ENCODE data around the gene SLU7. TPM values are rescaled to one million over a fixed set of nuclear protein-coding genes. Genes with fewer than 3 reads are reported as not detected.
A peak's percentile ranks its signal among the peaks of the same experiment; 100 is the strongest.
"Not testable (repeated sequence)": the region's sequence is repeated elsewhere in the genome, so short reads cannot be mapped to it uniquely, and the experiment has no call there.

The SLU7 gene
- polyA plus RNA-seq, 10 donors = 34.6 to 45.0 (median 40.0) TPM

- DNase-seq = no peak
Measured at GRCh38 chr5:160452036-160452435, 33.2 kb upstream of the SLU7 start.

GRCh38 chr5:160451281-160451680 lies 32.4 kb upstream of the SLU7 start:
- no peak for DNase-seq

- no peak for DNase-seq
Measured at GRCh38 chr5:160450164-160450932, 31.5 kb upstream of the SLU7 start.

- DNase-seq = no peak
Measured at GRCh38 chr5:160449458-160449857, 30.6 kb upstream of the SLU7 start.

DNA sequence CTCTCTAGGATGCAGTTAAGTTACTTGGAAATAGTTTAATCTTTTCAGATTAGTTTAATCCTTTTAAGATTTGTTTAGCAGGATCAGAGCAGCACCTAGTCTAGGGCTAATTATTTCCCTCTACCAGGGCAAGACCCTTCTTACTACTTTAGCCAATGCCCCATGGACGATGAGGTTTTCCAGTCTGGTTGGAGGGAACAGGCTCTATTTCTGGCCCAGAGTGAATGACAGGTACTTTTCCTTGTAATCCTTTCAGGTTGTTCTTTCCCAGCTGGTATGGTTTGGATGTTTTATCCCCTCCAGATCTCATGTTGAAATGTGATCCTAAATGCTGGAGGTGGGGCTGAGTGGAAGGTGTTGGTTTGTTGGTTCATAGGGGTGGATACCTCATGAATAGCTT lies 30.0 kb upstream of the SLU7 start:
- DNase-seq = no peak

- DNase-seq = no peak
Measured at GRCh38 chr5:160445751-160446150, 26.9 kb upstream of the SLU7 start.

DNA sequence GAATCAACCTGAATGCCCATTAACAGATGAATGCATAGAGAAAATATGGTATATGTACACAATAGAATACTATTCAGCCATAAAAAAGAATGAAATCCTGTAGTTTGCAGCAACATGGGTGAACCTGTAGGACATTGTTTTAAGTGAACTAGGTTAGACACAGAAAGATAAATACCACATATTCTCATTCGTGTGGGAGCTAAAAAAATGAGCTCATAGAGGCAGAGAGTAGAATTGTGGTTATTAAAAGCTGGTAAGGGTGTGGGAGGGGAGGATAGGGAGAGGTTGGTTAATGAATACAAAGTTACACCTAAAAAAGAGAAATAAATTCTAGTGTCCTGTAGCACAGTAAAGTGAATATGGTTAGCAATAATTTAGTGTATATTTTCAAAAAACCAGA lies 26.3 kb upstream of the SLU7 start:
- DNase-seq = no peak

DNA sequence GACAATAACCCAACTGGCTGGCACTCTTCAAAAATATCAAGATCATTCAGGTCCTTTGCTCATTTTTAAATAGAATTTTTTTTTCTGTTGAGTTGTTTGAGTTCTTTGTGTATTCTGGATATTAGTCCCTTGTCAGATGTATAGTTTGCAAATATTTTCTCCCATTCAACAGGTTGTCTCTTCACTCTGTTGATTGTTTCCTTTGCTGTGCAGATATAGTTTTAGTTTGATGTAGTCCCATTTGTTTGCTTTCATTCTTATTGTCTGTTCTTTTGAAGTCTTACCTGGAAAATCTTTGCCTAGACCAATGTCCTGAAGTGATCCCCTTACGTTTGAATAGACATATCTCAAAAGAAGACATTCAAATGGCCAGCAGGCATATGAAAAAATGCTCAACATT lies 25.5 kb upstream of the SLU7 start:
- DNase-seq = no peak

DNA sequence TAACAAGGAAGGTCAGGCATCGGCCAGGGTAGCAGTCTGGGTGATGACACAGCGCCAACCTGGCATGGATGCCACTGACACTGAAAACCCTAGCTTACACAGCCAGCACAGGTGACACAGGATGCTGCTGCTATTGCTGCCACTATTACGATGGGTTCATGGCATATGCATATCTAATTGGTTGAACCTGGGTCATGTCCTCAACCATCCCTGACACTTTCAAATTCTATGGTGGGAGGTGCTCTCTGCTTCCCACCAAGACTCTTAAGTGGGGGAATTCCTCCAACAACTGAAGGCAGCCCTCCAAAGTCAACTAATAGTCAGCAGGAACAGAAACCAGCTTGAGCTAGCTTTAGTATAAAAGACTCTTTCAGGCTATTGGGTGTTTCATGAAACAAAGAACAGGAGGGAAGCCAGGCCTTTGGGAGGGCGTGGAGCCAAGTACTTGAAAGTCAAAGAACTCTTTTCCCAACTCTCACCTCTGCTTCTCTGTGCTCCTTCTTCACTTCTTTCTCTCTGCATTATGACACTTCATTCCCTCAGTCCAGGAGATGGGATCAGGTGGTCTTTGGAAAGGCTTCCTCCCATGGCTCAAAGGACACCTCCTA lies 24.0 kb upstream of the SLU7 start:
- no peak for DNase-seq

- no peak for DNase-seq
Measured at GRCh38 chr5:160441311-160441781, 22.5 kb upstream of the SLU7 start.

- peak; percentile 74 to 92 (median 85) for DNase-seq
Measured at GRCh38 chr5:160439205-160439600, 20.3 kb upstream of the SLU7 start.

DNA sequence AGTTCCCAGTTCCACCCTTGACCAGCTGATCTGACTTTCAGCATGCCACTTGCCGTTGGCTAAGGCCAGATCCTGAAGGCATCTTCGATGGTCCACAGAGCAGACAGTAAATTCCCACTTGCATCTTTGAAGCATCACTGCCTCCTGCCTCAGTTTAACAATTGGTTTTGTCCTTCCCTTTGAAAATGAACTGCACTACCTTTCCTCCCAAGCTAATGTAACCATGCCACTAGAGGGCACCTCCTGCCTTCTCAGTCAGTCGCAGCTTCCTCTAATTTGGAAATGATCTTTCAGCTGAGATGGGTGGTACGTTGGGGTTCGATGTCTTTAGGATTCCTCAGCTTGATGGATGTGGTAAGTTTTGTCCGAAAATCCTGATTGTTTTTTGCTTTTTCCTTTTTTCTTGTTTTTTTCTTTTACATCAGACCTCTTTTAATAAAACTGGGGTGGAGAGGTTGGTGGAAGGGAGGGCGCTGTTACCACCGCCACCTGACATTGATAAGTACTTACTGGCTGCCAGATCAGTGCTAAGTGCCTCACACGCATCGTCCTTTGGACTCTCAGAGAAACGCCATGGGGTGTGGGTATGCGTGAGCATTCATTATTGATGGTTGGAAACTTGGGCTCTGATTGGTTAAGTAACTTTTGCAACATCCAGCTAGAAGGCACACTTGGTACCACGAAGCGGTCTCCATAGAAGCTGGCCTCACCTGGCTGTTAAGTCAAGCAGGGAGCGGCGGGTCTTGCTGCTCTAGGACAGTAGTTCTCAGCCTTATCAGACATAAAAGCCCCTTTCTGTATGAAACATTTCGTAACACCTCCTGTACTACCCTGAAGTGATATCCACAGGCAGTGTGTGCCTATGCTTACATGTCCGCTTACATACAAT lies 19.7 kb upstream of the SLU7 start:
- DNase-seq = peak; percentile 32 to 66 (median 36)

DNA sequence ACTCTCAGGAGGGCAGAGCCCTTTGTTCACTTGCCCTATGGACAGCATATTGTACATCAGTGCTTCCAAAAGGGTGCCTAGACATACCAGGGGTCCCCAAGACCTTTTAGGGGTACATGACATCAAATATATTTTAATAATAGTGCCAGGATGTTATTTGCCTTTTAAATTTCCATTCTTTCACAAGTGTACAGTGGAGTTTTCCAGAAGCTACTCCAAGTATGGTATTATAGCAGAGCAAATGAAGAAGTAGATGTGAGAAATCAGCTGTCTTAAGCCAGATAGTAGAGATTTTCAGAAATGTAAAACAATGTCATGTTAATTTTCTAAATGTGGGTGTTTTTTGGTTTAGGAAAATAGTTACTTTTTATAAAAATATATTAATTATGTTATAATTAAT lies 18.4 kb upstream of the SLU7 start:
- DNase-seq = no peak

GRCh38 chr5:160436661-160437060 lies 17.8 kb upstream of the SLU7 start:
- not testable (repeated sequence) for DNase-seq

DNA sequence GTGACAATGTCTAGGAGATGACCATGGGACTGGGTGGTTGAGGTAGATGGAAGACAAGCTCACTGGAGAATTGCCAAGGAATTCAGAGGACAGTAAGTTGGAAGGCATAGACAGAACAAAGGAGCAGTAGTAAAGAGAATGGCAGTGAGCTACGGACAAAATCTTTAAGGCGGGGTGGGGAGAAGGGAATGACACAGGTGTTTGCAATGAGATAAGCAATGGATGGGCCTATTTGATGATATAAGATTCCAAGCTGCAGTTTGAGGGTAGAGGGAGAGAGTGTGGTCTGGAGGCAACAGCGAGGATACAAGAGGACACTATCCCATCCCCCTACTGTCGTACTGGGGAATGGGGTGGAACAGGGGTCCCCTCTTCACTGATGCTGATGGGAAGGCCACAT lies 17.1 kb upstream of the SLU7 start:
- DNase-seq = no peak

DNA sequence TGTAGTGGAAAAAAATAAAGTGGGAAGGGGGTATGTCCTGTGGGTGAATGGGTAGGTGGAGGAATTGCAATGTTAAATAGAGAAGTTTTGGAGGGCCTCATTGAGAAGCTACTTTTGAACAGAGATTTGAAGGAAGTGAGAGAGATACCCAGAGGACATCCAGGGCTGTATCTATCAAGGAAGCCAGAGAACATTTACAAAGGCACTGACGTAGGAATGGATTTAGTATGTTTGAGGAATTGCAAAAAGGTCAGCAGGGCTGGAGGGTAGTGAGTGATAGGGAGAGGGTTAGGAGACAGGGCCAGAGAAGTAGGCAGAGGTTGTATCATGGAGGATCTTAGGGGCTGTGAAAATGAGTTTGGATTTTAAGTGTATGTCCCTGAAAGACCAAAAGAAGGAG lies 16.7 kb upstream of the SLU7 start:
- DNase-seq = no peak

- peak in 1 of 3 donors; percentile 38 for DNase-seq
Measured at GRCh38 chr5:160434022-160434531, 15.2 kb upstream of the SLU7 start.

GRCh38 chr5:160432787-160433186 lies 13.9 kb upstream of the SLU7 start:
- no peak for DNase-seq

DNA sequence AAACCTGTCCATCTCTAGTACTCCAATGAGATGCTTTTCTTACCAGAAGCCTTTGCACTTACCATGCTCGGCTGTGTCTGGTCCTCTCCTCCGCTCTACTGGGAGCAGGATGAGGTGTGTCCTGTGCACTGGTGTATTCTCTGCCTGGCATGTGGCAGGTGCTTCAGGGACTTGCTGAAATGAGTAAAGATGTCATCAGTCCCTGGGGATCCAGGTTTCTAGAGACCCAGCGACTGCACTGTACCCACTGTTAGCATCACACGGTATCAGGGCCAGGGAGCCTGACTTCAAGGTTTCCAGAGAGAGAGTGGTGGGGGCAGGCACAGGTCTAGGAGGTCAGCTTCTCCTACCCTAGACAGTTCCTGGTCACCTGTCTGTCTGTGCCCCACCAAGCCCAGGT lies 13.3 kb upstream of the SLU7 start:
- DNase-seq = no peak

GRCh38 chr5:160427607-160428006 lies 8.7 kb upstream of the SLU7 start:
- DNase-seq = no peak

DNA sequence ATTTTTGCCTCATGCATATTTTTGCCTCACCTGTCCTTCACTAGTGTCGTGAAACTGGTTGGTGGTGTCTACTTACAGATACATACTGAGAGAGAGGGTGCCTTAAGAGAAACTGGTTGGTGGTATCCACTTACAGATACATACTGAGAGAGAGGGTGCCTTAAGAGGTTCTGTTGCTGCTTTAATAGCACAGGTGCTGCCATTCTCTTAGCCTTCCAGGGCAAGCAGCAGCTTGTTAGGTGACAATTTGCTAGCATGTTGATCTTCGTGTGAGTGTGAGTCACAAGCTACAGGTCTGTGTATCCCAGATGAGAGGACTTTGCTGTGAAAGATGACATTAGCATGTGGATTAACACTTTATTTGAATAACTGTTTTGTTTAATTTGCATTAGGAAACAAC lies 4.2 kb upstream of the SLU7 start:
- no peak for DNase-seq

- peak; percentile 97 to 99 (median 98) for DNase-seq
Measured at GRCh38 chr5:160421625-160422258, 2.9 kb upstream of the SLU7 start, which contains the start of gene PTTG1. Gene PTTG1, plus strand, starts transcription at chr5:160421855. Its CDS starts 458 bp downstream, at chr5:160422313.
